SK-N-MC (cell line): Measurements from ENCODE around the gene MAD2L1BP.
A peak's percentile ranks its signal among the peaks of the same experiment; 100 is the strongest.

Experiments
- DNase-seq: peaks from one replicate; pipeline ENCODE4 v3.0.0-alpha.2; 2011; ENCODE audit warnings: low read depth, low spot score
- H3K27ac ChIP-seq: fragments of 200-600 bp; sonication (generic); 2 replicates; pipeline ENCODE4 v1.5.1; 2016; ENCODE audit warnings: mixed run types
- H3K36me3 ChIP-seq: fragments of 200-600 bp; sonication (generic); 2 replicates; pipeline ENCODE4 v1.6.1; 2017; ENCODE audit warnings: antibody characterized with exemption, low read length, mixed read lengths; ENCODE audit not compliant: insufficient read depth
- H3K4me3 ChIP-seq: fragments of 200-600 bp; sonication (generic); 2 replicates; pipeline ENCODE4 v1.5.1; 2016
- H3K9ac ChIP-seq: fragments of 200-600 bp; sonication (generic); 2 replicates; pipeline ENCODE4 v1.8.0; 2017; ENCODE audit warnings: mixed run types, mixed read lengths; ENCODE audit not compliant: insufficient read length
- H3K9me3 ChIP-seq: fragments of 200-600 bp; sonication (generic); 2 replicates; pipeline ENCODE4 v1.6.1; 2017; ENCODE audit warnings: low read depth, mild to moderate bottlenecking, antibody characterized with exemption, low read length, moderate library complexity, mixed read lengths
- EZH2 ChIP-seq: fragments of 200-600 bp; sonication (generic); IDR thresholded peaks from one replicate; pipeline ENCODE4 v1.6.1; 2017; ENCODE audit warnings: antibody characterized with exemption
- FOXP2 ChIP-seq: optimal IDR thresholded peaks from 2 replicates; pipeline ENCODE3; 2011; ENCODE audit warnings: mild to moderate bottlenecking, moderate library complexity; ENCODE audit not compliant: insufficient read depth; ENCODE audit errors: extremely low read length, control extremely low read depth
- POLR2AphosphoS5 ChIP-seq: IDR thresholded peaks from 2 replicates; pipeline ENCODE4 v1.6.1; 2012; ENCODE audit warnings: mild to moderate bottlenecking, low read depth, low read length, borderline replicate concordance

The MAD2L1BP gene

DNA sequence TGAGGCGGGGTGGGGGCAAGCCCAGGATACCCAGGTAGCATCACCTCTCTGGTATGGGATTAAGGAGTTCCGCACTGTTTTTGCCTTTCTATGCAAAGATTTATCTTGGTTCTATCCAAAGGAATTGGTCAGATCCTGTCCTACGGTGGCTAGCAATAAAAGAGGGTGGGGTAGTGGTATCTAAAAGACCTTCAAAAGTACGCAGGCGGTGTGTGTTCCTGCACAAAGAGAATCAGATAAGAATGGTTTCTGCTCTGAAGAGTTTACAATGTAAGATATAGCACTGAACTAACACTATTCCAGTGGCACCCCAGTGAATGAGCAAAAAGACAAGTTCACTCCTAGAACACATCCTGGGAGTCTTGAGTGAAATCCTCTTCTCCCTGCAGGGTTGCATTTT lies 45.7 kb downstream of the MAD2L1BP start:
- H3K4me3 ChIP-seq = no peak overlapping the region
- H3K9me3 ChIP-seq = no peaks in the 10 kb centered on the region
- H3K27ac ChIP-seq = no peak overlapping the region
- TF ChIP-seq FOXP2 (no peak), EZH2 (no peak), POLR2AphosphoS5 (no peak)
- no peak overlapping the region for H3K9ac ChIP-seq
- H3K36me3 ChIP-seq = peaks cover 55% of the 10 kb centered on the region
- DNase-seq = no peak

DNA sequence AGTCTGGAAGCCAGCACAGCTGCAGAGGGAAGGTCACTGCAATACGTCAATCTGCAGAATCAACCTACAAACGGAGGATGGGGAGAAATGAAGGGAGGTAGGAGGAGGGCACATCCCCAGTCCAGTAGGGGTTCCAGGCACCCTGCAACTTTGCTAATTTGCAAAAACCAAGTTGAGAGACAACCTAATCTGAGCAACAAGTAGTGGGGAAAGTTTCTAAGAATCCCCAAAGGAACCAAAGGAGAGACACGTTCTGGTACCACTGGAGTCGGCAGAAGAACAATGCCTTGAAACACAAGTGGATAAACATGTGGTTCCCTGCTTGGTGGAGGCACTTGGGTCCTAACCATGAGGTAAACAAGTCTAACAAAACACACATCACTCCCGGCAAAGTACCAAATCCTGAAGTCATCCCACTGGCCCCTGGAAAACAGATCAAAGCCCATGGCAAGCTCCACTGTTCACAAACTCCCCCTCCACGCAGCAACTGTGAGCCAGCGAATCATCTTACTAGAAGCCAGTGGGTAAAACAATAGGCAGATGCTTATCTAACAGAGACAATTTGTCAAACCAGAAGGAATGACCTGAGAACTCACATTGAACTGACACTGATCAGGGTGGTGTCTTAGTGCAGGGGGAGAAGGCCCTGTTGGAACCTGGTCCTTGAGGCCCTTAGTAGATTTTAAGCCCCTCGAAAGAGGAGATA lies 47.2 kb downstream of the MAD2L1BP start:
- Histone ChIP-seq H3K27ac (no peak overlapping the region), H3K9ac (no peak overlapping the region), H3K4me3 (no peak overlapping the region), H3K9me3 (no peaks in the 10 kb centered on the region), H3K36me3 (peaks cover 40% of the 10 kb centered on the region)
- TF ChIP-seq POLR2AphosphoS5 (no peak), FOXP2 (no peak), EZH2 (no peak)
- no peak for DNase-seq

DNA sequence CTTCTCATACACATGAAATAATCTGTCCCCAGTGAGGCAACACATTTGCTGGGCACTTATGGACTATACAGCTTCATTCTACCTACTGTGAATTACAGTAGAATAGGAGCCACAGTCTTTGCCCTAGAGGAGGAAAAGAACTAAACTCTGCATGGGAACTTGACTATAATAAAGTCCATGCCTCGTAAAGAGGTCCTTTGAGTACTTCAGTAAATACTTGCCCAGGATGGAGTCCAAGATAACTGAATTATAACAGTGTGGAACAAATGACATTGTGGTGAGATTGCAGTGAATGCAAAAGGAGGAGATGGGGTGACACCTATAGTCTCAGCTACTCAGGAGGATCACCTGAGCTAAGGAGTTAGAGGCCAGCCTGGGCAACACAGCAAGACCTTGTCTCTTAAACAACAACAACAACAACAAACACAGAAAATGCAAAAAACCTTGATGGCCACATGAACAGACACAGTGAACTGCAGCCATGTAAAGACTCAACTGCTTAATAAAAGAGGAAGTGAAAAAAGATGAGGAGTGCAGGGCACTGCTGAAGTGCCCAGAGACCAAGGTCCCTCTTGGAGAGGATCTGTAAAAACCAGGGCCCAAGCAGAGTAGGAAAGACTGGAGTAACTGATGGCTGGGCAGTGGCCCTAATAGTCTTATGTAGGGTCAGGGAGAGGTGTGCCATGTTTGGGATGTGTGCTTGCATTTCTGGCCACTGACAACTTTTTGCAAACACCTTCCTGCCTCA lies 48.2 kb downstream of the MAD2L1BP start:
- Histone ChIP-seq H3K27ac (no peak overlapping the region), H3K9ac (no peak overlapping the region), H3K4me3 (no peak overlapping the region), H3K36me3 (peaks cover 30% of the 10 kb centered on the region), H3K9me3 (no peaks in the 10 kb centered on the region)
- DNase-seq = no peak
- no peak for TF ChIP-seq EZH2
- no peak for TF ChIP-seq POLR2AphosphoS5
- no peak for TF ChIP-seq FOXP2

DNA sequence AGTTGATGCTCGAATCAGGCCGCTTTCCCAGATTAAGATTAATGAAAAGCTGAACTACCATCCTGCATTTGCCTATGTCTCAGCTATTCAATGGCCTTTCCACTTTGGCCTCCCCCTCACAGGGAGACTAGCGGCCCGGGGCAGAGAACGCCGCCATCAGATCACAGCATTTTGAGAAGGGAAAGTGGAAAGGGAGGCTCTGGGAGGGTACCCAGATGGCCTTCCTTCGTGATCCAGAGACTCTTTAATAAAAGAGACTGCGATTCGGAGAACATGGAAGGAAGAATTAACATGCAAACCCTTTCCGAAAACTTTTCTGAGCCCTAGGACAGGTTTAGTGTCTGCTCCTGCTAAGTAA lies 51.4 kb downstream of the MAD2L1BP start:
- peaks cover 7% of the 10 kb centered on the region for H3K36me3 ChIP-seq
- peak overlapping the region; percentile 81 for H3K4me3 ChIP-seq
- H3K9me3 ChIP-seq = no peaks in the 10 kb centered on the region
- TF ChIP-seq EZH2 = no peak
- no peak for TF ChIP-seq POLR2AphosphoS5
- no peak for TF ChIP-seq FOXP2
- no peak overlapping the region for H3K27ac ChIP-seq
- no peak for DNase-seq
- peak overlapping the region; percentile 80 for H3K9ac ChIP-seq

DNA sequence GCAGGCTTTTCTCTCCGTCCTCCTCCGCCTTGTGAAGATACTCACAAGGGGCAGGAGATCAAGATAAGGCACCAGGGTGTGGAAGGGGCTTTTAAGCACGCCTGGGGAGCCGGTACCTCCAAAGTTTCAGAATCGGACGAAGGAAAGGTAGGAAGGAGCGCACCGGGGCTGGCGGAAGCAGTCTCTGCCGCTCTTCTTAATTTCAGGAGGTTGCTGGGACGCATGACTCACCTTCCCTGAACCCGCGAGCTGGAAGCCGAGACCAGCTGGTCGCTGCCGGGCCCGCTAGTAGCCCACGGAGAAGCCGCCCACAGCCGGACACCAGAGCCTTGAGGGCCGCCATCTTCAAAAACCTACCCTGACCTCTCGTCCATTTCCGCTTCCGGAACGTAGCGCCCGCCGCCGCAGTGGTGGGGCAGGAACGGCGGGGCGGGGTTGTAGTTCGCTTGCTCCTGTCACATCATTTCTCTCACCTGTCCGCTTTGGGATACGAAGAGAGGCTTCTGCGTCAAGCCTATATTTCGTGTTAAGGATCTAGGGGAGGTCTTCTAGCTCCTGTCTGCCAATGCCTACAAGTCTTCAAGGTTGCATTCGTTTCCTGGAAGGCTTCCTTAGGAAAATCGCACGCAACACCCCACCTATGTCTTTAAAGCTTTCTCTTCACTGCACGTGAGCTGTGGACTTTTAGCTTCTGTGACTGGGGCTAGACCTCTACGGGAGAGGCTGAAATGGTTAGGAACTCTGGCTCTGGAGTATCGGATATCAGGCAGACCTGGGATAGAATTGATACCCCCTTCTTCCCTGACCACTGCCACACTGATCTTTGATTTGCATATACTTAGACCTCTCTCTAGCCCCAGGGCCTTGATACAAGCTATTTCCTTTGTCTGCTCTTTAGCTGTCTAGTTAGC lies 52.1 kb downstream of the MAD2L1BP start, which contains the start of gene MRPS18A:
Gene MRPS18A, minus strand, starts transcription at position 355 of the 911 bp plus-strand sequence. Its CDS starts 12 bp downstream, at position 343.
- Histone ChIP-seq H3K9ac (peak within 1 kb of the TSS; percentile 80), H3K9me3 (no peaks in the 10 kb centered on the region), H3K27ac (no peak within 1 kb of the TSS), H3K36me3 (peaks cover 2% of the 10 kb centered on the region), H3K4me3 (peak within 1 kb of the TSS; percentile 81)
- TF ChIP-seq POLR2AphosphoS5 (peak; percentile 92), EZH2 (no peak), FOXP2 (no peak)
- DNase-seq = no peak

DNA sequence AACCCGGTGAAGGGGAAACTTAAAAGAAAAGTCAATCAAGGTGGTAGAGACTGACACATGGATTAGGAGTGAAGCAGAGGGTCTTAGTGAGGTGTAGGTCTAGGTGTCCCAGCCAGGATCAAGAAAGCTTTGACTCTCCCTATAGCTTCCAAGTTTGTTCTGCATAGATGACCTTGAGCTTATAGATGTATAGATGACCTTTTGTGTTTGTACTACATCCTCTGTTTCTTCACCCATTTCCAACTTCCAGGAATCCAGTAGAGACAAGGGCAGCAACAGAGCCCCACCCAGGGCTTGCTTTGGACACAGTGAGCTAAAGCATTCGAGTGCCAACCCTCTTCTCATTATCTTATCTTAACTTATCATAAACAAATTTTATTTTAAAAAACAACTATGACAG lies 53.8 kb downstream of the MAD2L1BP start:
- Histone ChIP-seq H3K4me3 (no peak overlapping the region), H3K36me3 (no peaks in the 10 kb centered on the region; the same call in 1 of the 2 replicates), H3K9me3 (no peaks in the 10 kb centered on the region), H3K27ac (no peak overlapping the region), H3K9ac (no peak overlapping the region)
- no peak for TF ChIP-seq FOXP2
- TF ChIP-seq POLR2AphosphoS5 = no peak
- TF ChIP-seq EZH2 = no peak
- DNase-seq = no peak
